Measurements from ENCODE around the gene MAP4K4. TPM values are rescaled to one million over a fixed set of nuclear protein-coding genes. Genes with fewer than 3 reads are reported as not detected.

MAP4K4 gene
- total RNA-seq, 1 experiment from 2014 or later: 132 TPM

DNA sequence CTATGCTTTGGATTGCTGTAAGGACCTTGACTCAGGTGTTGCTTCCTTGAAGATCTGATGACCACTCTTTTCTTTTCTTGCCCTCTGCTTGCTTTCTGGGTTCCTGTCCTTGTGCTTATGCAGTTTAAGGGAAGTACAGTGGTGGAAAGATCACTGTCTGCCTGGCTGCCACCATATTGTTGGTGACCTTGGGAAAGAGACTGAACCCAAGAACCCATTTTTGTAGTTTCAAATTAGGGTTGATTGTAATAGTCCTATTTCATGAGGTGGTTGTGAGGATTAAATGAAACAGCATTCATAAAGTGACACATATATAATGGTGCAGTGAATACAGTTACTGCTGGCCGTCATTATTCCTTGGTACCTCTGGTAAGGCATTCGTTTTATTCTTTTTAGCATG is 41.1 kb downstream of the MAP4K4 start:
- Histone ChIP-seq H3K14ac (ENCODE audit: insufficient read depth, low read length) (no peak overlapping the region), H2BK12ac (ENCODE audit: insufficient read length, low read depth, low read length) (no peak overlapping the region), H3K4ac (ENCODE audit: low read depth, low read length) (no peak overlapping the region), H4K5ac (ENCODE audit: insufficient read length, low read depth, low read length) (no peak overlapping the region), H3K79me1 (ENCODE audit: insufficient read depth, low read depth, low read length, poor library complexity, severe bottlenecking) (peaks cover 4% of the 10 kb centered on the region), H2BK15ac (ENCODE audit: low read depth, low read length) (no peak overlapping the region), H3K23ac (ENCODE audit: insufficient read length, low read depth, low read length) (no peak overlapping the region), H3K4me2 (ENCODE audit: insufficient read depth, insufficient read length, low read length) (no peak overlapping the region), H4K8ac (replicated peaks; ENCODE audit: insufficient read length, low read depth, low read length) (no peak overlapping the region), H3K27ac (ENCODE audit: insufficient read length, low read depth, low read length) (no peak overlapping the region), H3K56ac (ENCODE audit: insufficient read length, low read depth, low read length) (no peak overlapping the region), H2AK5ac (ENCODE audit: insufficient read length, low read length) (no peak overlapping the region), H3K9ac (ENCODE audit: extremely low read depth, insufficient read length, low read length) (no peak overlapping the region), H2BK120ac (ENCODE audit: low read depth, low read length, poor library complexity, severe bottlenecking) (no peak overlapping the region), H4K20me1 (ENCODE audit: control insufficient read depth, insufficient read depth, insufficient read length) (no peaks in the 10 kb centered on the region), H2AFZ (ENCODE audit: low read length) (no peak overlapping the region), H3K4me1 (ENCODE audit: insufficient read depth, low read length) (peaks cover 6% of the 10 kb centered on the region; the same call in 1 of the 2 replicates), H2BK5ac (ENCODE audit: insufficient read length, low read length) (no peak overlapping the region), H3K18ac (ENCODE audit: insufficient read length, low read depth, low read length) (no peak overlapping the region), H4K91ac (ENCODE audit: insufficient read length, low read depth, low read length) (no peak overlapping the region), H3T11ph (ENCODE audit: low read length) (no peak overlapping the region), H2BK20ac (ENCODE audit: low read depth, low read length, poor library complexity, severe bottlenecking) (no peak overlapping the region), H3K23me2 (ENCODE audit: insufficient read length, low read depth, low read length, poor library complexity, severe bottlenecking) (no peaks in the 10 kb centered on the region), H3K79me2 (ENCODE audit: insufficient read depth, low read length) (peaks cover 44% of the 10 kb centered on the region), H3K27me3 (ENCODE audit: insufficient read depth, low read length) (no peaks in the 10 kb centered on the region), H3K9me3 (ENCODE audit: control insufficient read depth, low read depth, low read length) (no peaks in the 10 kb centered on the region)
- no peak overlapping the region for H3K4me3 Mint-ChIP-seq
- H3K27ac Mint-ChIP-seq: peak overlapping the region in 2 of 3 experiments; percentile 43 to 75; a peak in 3 of 7 replicates
- no peaks in the 10 kb centered on the region for H3K27me3 Mint-ChIP-seq (ENCODE audit: low read depth)
- peaks cover 0 to 9% (median 0%) of the 10 kb centered on the region in 3 experiments; a peak in 2 of 7 replicates for H3K36me3 Mint-ChIP-seq (ENCODE audit: insufficient read depth in 1 of 3, low read depth in 3 of 3)
- TF ChIP-seq, protein P1, sequence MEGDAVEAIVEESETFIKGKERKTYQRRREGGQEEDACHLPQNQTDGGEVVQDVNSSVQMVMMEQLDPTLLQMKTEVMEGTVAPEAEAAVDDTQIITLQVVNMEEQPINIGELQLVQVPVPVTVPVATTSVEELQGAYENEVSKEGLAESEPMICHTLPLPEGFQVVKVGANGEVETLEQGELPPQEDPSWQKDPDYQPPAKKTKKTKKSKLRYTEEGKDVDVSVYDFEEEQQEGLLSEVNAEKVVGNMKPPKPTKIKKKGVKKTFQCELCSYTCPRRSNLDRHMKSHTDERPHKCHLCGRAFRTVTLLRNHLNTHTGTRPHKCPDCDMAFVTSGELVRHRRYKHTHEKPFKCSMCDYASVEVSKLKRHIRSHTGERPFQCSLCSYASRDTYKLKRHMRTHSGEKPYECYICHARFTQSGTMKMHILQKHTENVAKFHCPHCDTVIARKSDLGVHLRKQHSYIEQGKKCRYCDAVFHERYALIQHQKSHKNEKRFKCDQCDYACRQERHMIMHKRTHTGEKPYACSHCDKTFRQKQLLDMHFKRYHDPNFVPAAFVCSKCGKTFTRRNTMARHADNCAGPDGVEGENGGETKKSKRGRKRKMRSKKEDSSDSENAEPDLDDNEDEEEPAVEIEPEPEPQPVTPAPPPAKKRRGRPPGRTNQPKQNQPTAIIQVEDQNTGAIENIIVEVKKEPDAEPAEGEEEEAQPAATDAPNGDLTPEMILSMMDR (conservative IDR thresholded peaks at IDR 0.05): no peak
- no peaks in the 10 kb centered on the region for H3K9me3 Mint-ChIP-seq
- no peak for DNase-seq
- WGBS (ENCODE audit: extremely low coverage, insufficient read length, low lambda C conversion rate): no CpG with 5 or more reads among the region's 2 CpGs
- H3K4me1 Mint-ChIP-seq: peaks cover 73 to 74% of the 10 kb centered on the region in 2 experiments

Data from H9 (cell line).